GM12878 (cell line): ENCODE data around the gene SAMD1. TPM values are rescaled to one million over a fixed set of nuclear protein-coding genes. Genes with fewer than 3 reads are reported as not detected.

Experiments
- BRCA1 ChIP-seq: IDR thresholded peaks from 2 replicates; pipeline ENCODE4 v1.6.1; 2011; ENCODE audit warnings: low read depth, low read length, improper control_type of control experiment
- CUX1 ChIP-seq: IDR thresholded peaks from 2 replicates; pipeline ENCODE4 v1.6.1; 2012; ENCODE audit warnings: improper control_type of control experiment, low read depth, low read length; ENCODE audit not compliant: insufficient replicate concordance
- EZH2 ChIP-seq: IDR thresholded peaks from 2 replicates; pipeline ENCODE4 v1.6.1; 2012; ENCODE audit warnings: low read depth, mild to moderate bottlenecking, control low read depth, inconsistent platforms, low read length, borderline replicate concordance; ENCODE audit not compliant: control insufficient read depth
- IKZF2 ChIP-seq, 2 experiments: fragments of 450-650 bp; IDR thresholded peaks; 2 replicates each; pipeline ENCODE4 v1.6.1; 2017; ENCODE audit warnings: mild to moderate bottlenecking in 2 of 2, moderate library complexity in 2 of 2
- MAX ChIP-seq: IDR thresholded peaks from 2 replicates; pipeline ENCODE4 v1.6.1; 2012; ENCODE audit warnings: low read depth, low read length, improper control_type of control experiment
- NR2F1 ChIP-seq: fragments of 450-650 bp; conservative IDR thresholded peaks from 2 replicates; pipeline ENCODE4 v1.6.1; 2017; ENCODE audit warnings: mild to moderate bottlenecking
- NRF1 ChIP-seq: conservative IDR thresholded peaks from 2 replicates; pipeline ENCODE4 v1.6.1; 2011; ENCODE audit warnings: mild to moderate bottlenecking, low read depth, low read length, improper control_type of control experiment
- PRDM15 ChIP-seq: fragments of 450-650 bp; formaldehyde crosslinking; IDR thresholded peaks from 2 replicates; pipeline ENCODE4 v1.4.0; 2020; ENCODE audit warnings: mild to moderate bottlenecking, moderate library complexity
- SIX5 ChIP-seq: IDR thresholded peaks from 2 replicates; pipeline ENCODE4 v1.6.1; 2011; ENCODE audit warnings: mild to moderate bottlenecking, low read depth, low read length, moderate library complexity; ENCODE audit not compliant: severe bottlenecking
- SPI1 ChIP-seq: IDR thresholded peaks from 2 replicates; pipeline ENCODE4 v1.6.1; 2011; ENCODE audit warnings: low read depth, mild to moderate bottlenecking, low read length, moderate library complexity, borderline replicate concordance; ENCODE audit not compliant: insufficient read depth
- SUZ12 ChIP-seq: fragments of 200-600 bp; sonication (generic); IDR thresholded peaks from one replicate; pipeline ENCODE4 v1.6.1; 2018; ENCODE audit warnings: antibody characterized with exemption, mild to moderate bottlenecking; ENCODE audit not compliant: unreplicated experiment
- TBL1XR1 ChIP-seq: IDR thresholded peaks from 2 replicates; pipeline ENCODE4 v1.6.1; 2012; ENCODE audit warnings: low read depth, low read length, improper control_type of control experiment
- YY1 ChIP-seq: IDR thresholded peaks from 2 replicates; pipeline ENCODE4 v1.6.1; 2011; ENCODE audit warnings: low read depth, mild to moderate bottlenecking, low read length
- ZNF687 ChIP-seq: fragments of 450-650 bp; IDR thresholded peaks from 2 replicates; pipeline ENCODE4 v1.6.1; 2017; ENCODE audit warnings: mild to moderate bottlenecking, moderate library complexity
- polyA plus RNA-seq, 11 experiments: library from polyadenylated mRNA; depleted of rRNA in 4 of 11; unstranded in 6 of 11; stranded (reverse) in 5 of 11; fragments of >200 nt; fragmentation: Nextera tagmentation in 4 of 11; fragmentation: Illumina TruSeq in 1 of 11; extraction: Ambion mirVana in 4 of 11; extraction: Trizol in 1 of 11; gene quantifications; 1 replicate in 1 of 11; 2 replicates in 10 of 11; pipeline versions ENCODE4 v1.2.1 to v1.2.3, GENCODE V29; 2011 to 2016; ENCODE audit warnings: inconsistent platforms in 2 of 11, missing spikeins in 2 of 11, low read depth in 1 of 11
- total RNA-seq, 4 experiments: library from RNA; depleted of rRNA in 3 of 4; stranded (reverse); fragments of >200 nt in 3 of 4; fragmentation: Illumina TruSeq in 1 of 4; extraction: Trizol in 1 of 4; gene quantifications; 2 replicates each; pipeline versions ENCODE4 v1.2.1 to v1.2.3, GENCODE V29; 2013 to 2021

Gene SAMD1
- total and polyA plus RNA-seq, 10 of the 15 experiments (the other 5 are each of a cell fraction or from before 2014, with no cell fraction given): 3.0 to 71.7 (median 19.3) TPM

- peak; percentile 96 for TF ChIP-seq SPI1
- TF ChIP-seq MAX: no peak
- TF ChIP-seq ZNF687: peak; percentile 58
- TF ChIP-seq BRCA1: no peak
- TF ChIP-seq CUX1: no peak
- peak; percentile 89 for TF ChIP-seq NR2F1
- peak; percentile 66 for TF ChIP-seq YY1
- no peak for TF ChIP-seq TBL1XR1
- no peak for TF ChIP-seq SUZ12
- TF ChIP-seq NRF1: peak; percentile 82
- TF ChIP-seq EZH2: no peak
- TF ChIP-seq PRDM15: no peak
- no peak for TF ChIP-seq IKZF2 (IDR thresholded peaks at IDR 0.05)
- TF ChIP-seq SIX5: peak; percentile 89
Measured at GRCh38 chr19:14080887-14081796, 9.4 kb downstream of the SAMD1 start (continued).
